ENCODE data around the gene MOCOS. TPM values are rescaled to one million over a fixed set of nuclear protein-coding genes. Genes with fewer than 3 reads are reported as not detected.

The MOCOS gene
- total RNA-seq, 2 donors from 2014 or later: 2.5 to 3.9 TPM

- Histone ChIP-seq H3K27ac (no peak overlapping the region), H3K4me3 (no peak overlapping the region), H3K27me3 (replicated peaks; ENCODE audit: insufficient read depth) (no peaks in the 10 kb centered on the region), H3K36me3 (no peaks in the 10 kb centered on the region), H3K9me3 (no peaks in the 10 kb centered on the region), H3K4me1 (replicated peaks) (no peaks in the 10 kb centered on the region)
- DNase-seq (ENCODE audit: low spot score): no peak
- TF ChIP-seq CTCF (IDR thresholded peaks at IDR 0.05) (no peak), POLR2A (IDR thresholded peaks at IDR 0.05) (no peak), POLR2AphosphoS5 (IDR thresholded peaks at IDR 0.05) (no peak)
- intact Hi-C loops (cut with DNase I): loop anchor here (5.0 kb wide), 2 partner anchors 186 to 266 kb away; no protein-coding TSS in a partner anchor
- WGBS: 74% methylated on average over 6 of the region's 6 CpGs
Measured at GRCh38 chr18:36283448-36283847, 96.2 kb downstream of the MOCOS start.

GRCh38 chr18:36284268-36284667, 97.0 kb downstream of the MOCOS start:
- no peak for TF ChIP-seq POLR2A (IDR thresholded peaks at IDR 0.05)
- no peak for TF ChIP-seq CTCF (IDR thresholded peaks at IDR 0.05)
- TF ChIP-seq POLR2AphosphoS5 (IDR thresholded peaks at IDR 0.05): no peak
- Histone ChIP-seq H3K4me1 (replicated peaks) (no peaks in the 10 kb centered on the region), H3K27me3 (replicated peaks; ENCODE audit: insufficient read depth) (no peaks in the 10 kb centered on the region), H3K36me3 (no peaks in the 10 kb centered on the region), H3K27ac (no peak overlapping the region), H3K4me3 (no peak overlapping the region), H3K9me3 (no peaks in the 10 kb centered on the region)
- intact Hi-C loops (cut with DNase I): loop anchor here (5.0 kb wide), 2 partner anchors 187 to 267 kb away; no protein-coding TSS in a partner anchor
- DNase-seq (ENCODE audit: low spot score): no peak
- WGBS: 47% methylated on average over 4 of the region's 4 CpGs

- DNase-seq (ENCODE audit: low spot score): peak; percentile 53
- no peaks in the 10 kb centered on the region for H3K36me3 ChIP-seq
- intact Hi-C loops (cut with DNase I): loop anchor here (5.0 kb wide), 2 partner anchors 187 to 267 kb away; no protein-coding TSS in a partner anchor
- no peaks in the 10 kb centered on the region for H3K9me3 ChIP-seq
- H3K27me3 ChIP-seq (replicated peaks; ENCODE audit: insufficient read depth): no peaks in the 10 kb centered on the region
- no peak overlapping the region for H3K27ac ChIP-seq
- peak; percentile 61 to 92 (median 90) for TF ChIP-seq CTCF (IDR thresholded peaks at IDR 0.05)
- no peak for TF ChIP-seq POLR2A (IDR thresholded peaks at IDR 0.05)
- TF ChIP-seq POLR2AphosphoS5 (IDR thresholded peaks at IDR 0.05): peak; percentile 35
- no peak overlapping the region for H3K4me3 ChIP-seq
- no peaks in the 10 kb centered on the region for H3K4me1 ChIP-seq (replicated peaks)
- WGBS: 27% methylated on average over 6 of the region's 6 CpGs
Measured at GRCh38 chr18:36284671-36285295, 97.5 kb downstream of the MOCOS start.

GRCh38 chr18:36287653-36288052, 100.4 kb downstream of the MOCOS start:
- Histone ChIP-seq H3K27ac (no peak overlapping the region), H3K4me1 (replicated peaks) (no peaks in the 10 kb centered on the region), H3K27me3 (replicated peaks; ENCODE audit: insufficient read depth) (no peaks in the 10 kb centered on the region), H3K4me3 (no peak overlapping the region), H3K36me3 (no peaks in the 10 kb centered on the region), H3K9me3 (no peaks in the 10 kb centered on the region)
- intact Hi-C loops (cut with DNase I): no loop called here
- WGBS: 94% methylated on average over 2 of the region's 2 CpGs
- no peak for TF ChIP-seq POLR2A (IDR thresholded peaks at IDR 0.05)
- no peak for TF ChIP-seq CTCF (IDR thresholded peaks at IDR 0.05)
- DNase-seq (ENCODE audit: low spot score): no peak

- Histone ChIP-seq H3K4me3 (no peak overlapping the region), H3K27ac (no peak overlapping the region), H3K27me3 (replicated peaks; ENCODE audit: insufficient read depth) (no peaks in the 10 kb centered on the region), H3K9me3 (no peaks in the 10 kb centered on the region), H3K36me3 (no peaks in the 10 kb centered on the region), H3K4me1 (replicated peaks) (no peaks in the 10 kb centered on the region)
- intact Hi-C loops (cut with DNase I): no loop called here
- DNase-seq (ENCODE audit: low spot score): no peak
- no peak for TF ChIP-seq CTCF (IDR thresholded peaks at IDR 0.05)
- TF ChIP-seq POLR2AphosphoS5 (IDR thresholded peaks at IDR 0.05): no peak
- TF ChIP-seq POLR2A (IDR thresholded peaks at IDR 0.05): no peak
Measured at GRCh38 chr18:36288689-36289088, 101.4 kb downstream of the MOCOS start.
